D721Med (cell line): Measurements from ENCODE around the gene PSMG1.
"Not testable (repeated sequence)": the region's sequence is repeated elsewhere in the genome, so short reads cannot be mapped to it uniquely, and the experiment has no call there.

Experiments used
- DNase-seq: peaks from one replicate; pipeline ENCODE4 v3.0.0; 2011; ENCODE audit warnings: low spot score; ENCODE audit not compliant: insufficient read length
- FAIRE-seq: peaks from 2 replicates; lab custom pipeline; 2011; peaks lifted over from hg19 to GRCh38; lab: Jason Lieb, UNC
- CTCF ChIP-seq: IDR thresholded peaks from 2 replicates; pipeline ENCODE4 v1.5.1; 2012; ENCODE audit warnings: mild to moderate bottlenecking, control low read depth; ENCODE audit not compliant: insufficient read depth; ENCODE audit errors: missing control alignments

The PSMG1 gene

GRCh38 chr21:39173716-39174680, 9.3 kb downstream of the PSMG1 start:
- DNase-seq = no peak
- no peak for FAIRE-seq
- TF ChIP-seq CTCF = no peak

DNA sequence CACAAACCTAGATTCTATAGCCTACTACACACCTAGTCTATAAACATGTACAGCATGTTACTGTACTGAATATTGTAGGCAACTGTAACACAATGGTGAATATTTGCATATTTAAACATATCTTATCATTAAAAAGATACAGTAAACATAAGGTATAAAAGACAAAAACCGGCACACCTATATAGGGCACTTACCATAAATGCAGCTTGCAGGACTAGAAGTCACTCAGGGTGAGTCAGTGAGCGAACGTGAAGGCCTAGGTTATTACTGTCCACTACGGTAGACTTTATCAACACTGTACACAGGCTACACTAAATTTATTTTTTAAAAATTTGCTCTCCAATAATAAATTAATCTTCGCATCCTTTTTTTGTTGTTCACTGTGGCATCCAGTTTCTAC, 13.3 kb downstream of the PSMG1 start:
- DNase-seq (no peak), FAIRE-seq (no peak)
- no peak for TF ChIP-seq CTCF

GRCh38 chr21:39168800-39169199, 14.5 kb downstream of the PSMG1 start:
- TF ChIP-seq CTCF = no peak
- DNase-seq (no peak), FAIRE-seq (no peak)

DNA sequence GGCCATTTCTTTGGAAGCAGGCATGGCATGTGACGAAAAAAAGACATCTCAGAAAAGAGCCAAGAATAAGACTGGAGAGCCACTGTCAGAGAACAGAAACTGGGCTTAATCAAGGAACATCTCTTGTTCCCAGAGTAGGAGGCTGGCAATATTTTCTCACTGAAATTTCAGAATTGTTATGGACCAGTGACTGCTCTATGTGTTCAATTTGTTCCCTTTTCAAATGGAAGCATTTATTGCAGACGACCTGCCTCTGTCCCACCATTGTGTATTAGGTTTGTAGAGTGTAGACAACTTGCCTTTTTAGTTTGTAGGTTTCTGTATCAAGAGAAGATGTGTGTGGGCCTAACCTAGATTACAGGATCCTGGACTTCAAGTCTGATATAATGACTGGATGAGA, 18.7 kb downstream of the PSMG1 start:
- no peak for TF ChIP-seq CTCF
- FAIRE-seq = no peak
- no peak for DNase-seq

GRCh38 chr21:39161064-39161463, 22.2 kb downstream of the PSMG1 start:
- no peak for TF ChIP-seq CTCF
- DNase-seq = no peak
- FAIRE-seq = no peak

GRCh38 chr21:39159342-39160063, 23.7 kb downstream of the PSMG1 start:
- peak; percentile 22 for TF ChIP-seq CTCF
- FAIRE-seq (no peak), DNase-seq (peak; percentile 75)

- FAIRE-seq = not testable (repeated sequence)
These were observed 26.0 kb downstream of the PSMG1 start for GRCh38 chr21:39157241-39157640.

More at GRCh38 chr21:39157241-39157640, 26.0 kb downstream of the PSMG1 start:
- DNase-seq = not testable (repeated sequence)
